ENCODE measurements around the gene RUFY3.

DNA sequence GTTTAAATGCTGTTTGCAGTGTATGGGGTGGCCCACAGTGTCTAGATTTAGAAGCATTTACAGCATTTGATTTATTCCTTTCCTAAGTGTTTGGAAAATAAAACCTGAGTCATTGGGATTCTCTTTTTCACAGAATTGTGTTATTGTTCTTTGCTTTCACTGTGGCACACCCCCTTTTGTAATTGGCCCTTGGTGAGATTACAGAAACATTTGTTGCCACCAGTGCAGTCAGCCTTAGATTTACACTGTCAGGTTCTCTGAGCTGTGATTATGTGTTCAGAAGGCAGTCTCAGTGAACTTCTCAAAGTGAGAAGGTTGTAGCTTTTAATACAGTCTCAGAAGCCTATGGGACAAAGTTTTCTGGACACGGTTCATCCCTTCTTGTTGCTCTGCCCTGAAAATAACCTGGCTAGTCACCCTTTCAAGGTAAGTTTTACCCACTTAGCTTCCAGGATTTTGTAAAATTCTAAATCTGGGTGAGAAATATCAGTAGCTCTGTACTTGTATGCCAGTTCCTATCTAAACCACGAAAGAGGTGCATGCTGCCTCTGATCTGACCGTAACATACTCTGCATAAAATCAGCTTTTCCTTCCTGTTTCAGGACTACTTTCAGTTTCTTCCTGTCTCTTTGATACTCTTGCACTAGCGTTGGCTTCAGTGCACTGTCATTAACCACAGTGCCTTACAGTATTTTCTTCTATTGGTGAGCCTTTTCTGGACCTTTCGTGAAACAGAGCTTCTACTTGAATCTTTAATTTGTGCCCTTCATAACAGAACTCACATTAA is 12.6 kb downstream of the RUFY3 start:
- no peak for TF ChIP-seq EZH2phosphoT487 (IDR thresholded peaks at IDR 0.05; ENCODE audit: borderline replicate concordance, low read length)
- TF ChIP-seq, protein P1, sequence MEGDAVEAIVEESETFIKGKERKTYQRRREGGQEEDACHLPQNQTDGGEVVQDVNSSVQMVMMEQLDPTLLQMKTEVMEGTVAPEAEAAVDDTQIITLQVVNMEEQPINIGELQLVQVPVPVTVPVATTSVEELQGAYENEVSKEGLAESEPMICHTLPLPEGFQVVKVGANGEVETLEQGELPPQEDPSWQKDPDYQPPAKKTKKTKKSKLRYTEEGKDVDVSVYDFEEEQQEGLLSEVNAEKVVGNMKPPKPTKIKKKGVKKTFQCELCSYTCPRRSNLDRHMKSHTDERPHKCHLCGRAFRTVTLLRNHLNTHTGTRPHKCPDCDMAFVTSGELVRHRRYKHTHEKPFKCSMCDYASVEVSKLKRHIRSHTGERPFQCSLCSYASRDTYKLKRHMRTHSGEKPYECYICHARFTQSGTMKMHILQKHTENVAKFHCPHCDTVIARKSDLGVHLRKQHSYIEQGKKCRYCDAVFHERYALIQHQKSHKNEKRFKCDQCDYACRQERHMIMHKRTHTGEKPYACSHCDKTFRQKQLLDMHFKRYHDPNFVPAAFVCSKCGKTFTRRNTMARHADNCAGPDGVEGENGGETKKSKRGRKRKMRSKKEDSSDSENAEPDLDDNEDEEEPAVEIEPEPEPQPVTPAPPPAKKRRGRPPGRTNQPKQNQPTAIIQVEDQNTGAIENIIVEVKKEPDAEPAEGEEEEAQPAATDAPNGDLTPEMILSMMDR (IDR thresholded peaks at IDR 0.05; ENCODE audit: low read depth, low read length, poor library complexity, severe bottlenecking), result no peak

Data from DOHH2 (cell line).